ENCODE data around the gene DUSP1. TPM values are rescaled to one million over a fixed set of nuclear protein-coding genes. Genes with fewer than 3 reads are reported as not detected.

The DUSP1 gene
- total RNA-seq, 4 donors from 2014 or later: 222 to 415 (median 252) TPM

- Histone ChIP-seq H3K36me3 (no peaks in the 10 kb centered on the region), H3K4me1 (peaks cover 13 to 62% (median 29%) of the 10 kb centered on the region in 3 donors), H3K27ac (peak overlapping the region; percentile 86 to 91 (median 91)), H3K4me3 (peak overlapping the region in 1 of 4 donors; percentile 31), H3K27me3 (no peaks in the 10 kb centered on the region), H3K9me3 (no peaks in the 10 kb centered on the region)
- DNase-seq: no peak
- WGBS, 2 donors: 30 to 46% methylated on average over 14 to 15 of the region's 15 CpGs
- intact Hi-C loops (cut with DNase I): no loop called here
- TF ChIP-seq POLR2A (IDR thresholded peaks at IDR 0.05): no peak
- TF ChIP-seq CTCF (IDR thresholded peaks at IDR 0.05): no peak
Observed at GRCh38 chr5:172740428-172741205, 30.4 kb downstream of the DUSP1 start.

- no peak overlapping the region for H3K4me3 ChIP-seq
- H3K4me1 ChIP-seq: peaks cover 13 to 57% (median 30%) of the 10 kb centered on the region in 3 donors
- H3K9me3 ChIP-seq: no peaks in the 10 kb centered on the region
- TF ChIP-seq CTCF (IDR thresholded peaks at IDR 0.05) (no peak), POLR2A (IDR thresholded peaks at IDR 0.05) (no peak)
- no peaks in the 10 kb centered on the region for H3K27me3 ChIP-seq
- 83 to 84% methylated on average over 6 of the region's 6 CpGs for WGBS, 2 donors
- DNase-seq: no peak
- H3K27ac ChIP-seq: peak overlapping the region in 1 of 4 donors; percentile 91
- H3K36me3 ChIP-seq: no peaks in the 10 kb centered on the region
- intact Hi-C loops (cut with DNase I): no loop called here
Observed at GRCh38 chr5:172739375-172739774, 31.6 kb downstream of the DUSP1 start.

GRCh38 chr5:172736508-172737135 lies 34.4 kb downstream of the DUSP1 start:
- WGBS, 2 donors: 84 to 85% methylated on average over 3 to 4 of the region's 11 CpGs
- no peak overlapping the region for H3K4me3 ChIP-seq
- peaks cover 30 to 60% (median 44%) of the 10 kb centered on the region in 3 donors for H3K4me1 ChIP-seq
- H3K27ac ChIP-seq: peak overlapping the region; percentile 24 to 95 (median 58)
- H3K9me3 ChIP-seq: no peaks in the 10 kb centered on the region
- no peak for DNase-seq
- H3K27me3 ChIP-seq: no peaks in the 10 kb centered on the region
- no peaks in the 10 kb centered on the region for H3K36me3 ChIP-seq
- TF ChIP-seq CTCF (IDR thresholded peaks at IDR 0.05): no peak
- TF ChIP-seq POLR2A (IDR thresholded peaks at IDR 0.05): no peak
- intact Hi-C loops (cut with DNase I): no loop called here

- TF ChIP-seq POLR2A (IDR thresholded peaks at IDR 0.05): no peak
- no peak for TF ChIP-seq CTCF (IDR thresholded peaks at IDR 0.05)
- no peak for DNase-seq
- 86 to 91% methylated on average over 7 to 8 of the region's 12 CpGs for WGBS, 2 donors
- intact Hi-C loops (cut with DNase I): no loop called here
- H3K9me3 ChIP-seq: no peaks in the 10 kb centered on the region
- peak overlapping the region; percentile 75 to 95 (median 92) for H3K27ac ChIP-seq
- H3K36me3 ChIP-seq: no peaks in the 10 kb centered on the region
- no peak overlapping the region for H3K4me3 ChIP-seq
- no peaks in the 10 kb centered on the region for H3K27me3 ChIP-seq
- H3K4me1 ChIP-seq: peaks cover 30 to 55% (median 31%) of the 10 kb centered on the region in 3 donors
Observed at GRCh38 chr5:172735141-172735831, 35.7 kb downstream of the DUSP1 start.

- no peaks in the 10 kb centered on the region for H3K27me3 ChIP-seq
- TF ChIP-seq CTCF (IDR thresholded peaks at IDR 0.05): no peak
- TF ChIP-seq POLR2A (IDR thresholded peaks at IDR 0.05): no peak
- WGBS, 2 donors: 3 to 10% methylated on average over 4 of the region's 4 CpGs
- DNase-seq: no peak
- intact Hi-C loops (cut with DNase I): no loop called here
- peak overlapping the region; percentile 88 to 98 (median 95) for H3K27ac ChIP-seq
- no peaks in the 10 kb centered on the region for H3K36me3 ChIP-seq
- H3K4me3 ChIP-seq: peak overlapping the region in 2 of 4 donors; percentile 18 to 34
- no peaks in the 10 kb centered on the region for H3K9me3 ChIP-seq
- peaks cover 35 to 64% (median 36%) of the 10 kb centered on the region in 3 donors for H3K4me1 ChIP-seq
Observed at GRCh38 chr5:172733974-172734346, 37.0 kb downstream of the DUSP1 start.

Measured in esophagus squamous epithelium (tissue), 5 donors.